ENCODE results near the gene SHROOM1. TPM values are rescaled to one million over a fixed set of nuclear protein-coding genes. Genes with fewer than 3 reads are reported as not detected.

The SHROOM1 gene
- total and polyA plus RNA-seq, 2 donors (not counting 1 experiment from before 2014, with no cell fraction given): 2.9 to 6.1 TPM

GRCh38 chr5:132812123-132812765 lies 18.2 kb downstream of the SHROOM1 start:
- H3K36me3 ChIP-seq (ENCODE audit: control insufficient read depth, insufficient read depth, low read length): no peaks in the 10 kb centered on the region
- no peak overlapping the region for H3K9ac ChIP-seq (ENCODE audit: insufficient read depth, low read length)
- H3K4me1 ChIP-seq (ENCODE audit: control insufficient read depth, extremely low read depth, insufficient read depth, low read length): no peaks in the 10 kb centered on the region
- TF ChIP-seq CTCF (conservative IDR thresholded peaks at IDR 0.05 in 1 of 2, IDR thresholded peaks at IDR 0.05 in 1 of 2; ENCODE audit: low read depth in 1 of 2, low read length in 2 of 2) (no peak), EZH2 (IDR thresholded peaks at IDR 0.05; ENCODE audit: low read length, missing control alignments) (no peak)
- no peak overlapping the region for H3K4me2 ChIP-seq (ENCODE audit: extremely low read depth, insufficient read depth, low read length)
- no peak for DNase-seq (ENCODE audit: low read depth in 2 of 2)
- no peak overlapping the region for H3K4me3 ChIP-seq (replicated peaks in 1 of 4; ENCODE audit: control extremely low read depth in 1 of 4, insufficient read depth in 1 of 4, low read depth in 3 of 4, low read length in 4 of 4)
- no peak overlapping the region for H3K27ac ChIP-seq (ENCODE audit: insufficient read depth, low read length)
- no peaks in the 10 kb centered on the region for H3K9me3 ChIP-seq (ENCODE audit: control insufficient read depth, insufficient read depth, low read depth, low read length)
- no peaks in the 10 kb centered on the region for H4K20me1 ChIP-seq (ENCODE audit: control insufficient read depth, extremely low read depth, insufficient read depth, low read length)
- H2AFZ ChIP-seq (ENCODE audit: low read length): no peak overlapping the region
- H3K27me3 ChIP-seq (ENCODE audit: control insufficient read depth, insufficient read depth, low read length): peaks cover 28% of the 10 kb centered on the region
- H3K79me2 ChIP-seq (ENCODE audit: control insufficient read depth, insufficient read depth, low read length): no peaks in the 10 kb centered on the region

DNA sequence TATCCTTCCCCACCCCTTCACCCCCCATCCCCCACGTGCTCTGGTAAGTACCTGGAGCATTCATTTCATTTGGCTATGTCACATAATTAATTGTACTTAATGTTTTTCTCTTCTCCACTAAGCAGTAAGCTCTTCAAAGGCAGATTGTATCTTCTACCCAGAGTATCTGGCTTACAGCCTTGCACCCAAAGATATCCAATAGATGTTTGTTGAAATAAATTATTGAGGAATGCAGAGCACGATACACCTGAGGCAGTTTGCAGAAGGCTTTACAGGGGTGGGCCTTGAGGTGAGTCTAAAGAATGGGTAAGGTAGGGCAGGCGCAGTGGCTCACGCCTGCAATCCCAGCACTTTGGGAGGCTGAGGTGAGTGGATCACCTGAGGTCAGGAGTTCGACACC lies 19.8 kb downstream of the SHROOM1 start:
- Histone ChIP-seq H3K79me2 (ENCODE audit: control insufficient read depth, insufficient read depth, low read length) (no peaks in the 10 kb centered on the region), H3K36me3 (ENCODE audit: control insufficient read depth, insufficient read depth, low read length) (no peaks in the 10 kb centered on the region), H3K9ac (ENCODE audit: insufficient read depth, low read length) (no peak overlapping the region), H3K4me1 (ENCODE audit: control insufficient read depth, extremely low read depth, insufficient read depth, low read length) (no peaks in the 10 kb centered on the region), H2AFZ (ENCODE audit: low read length) (no peak overlapping the region), H4K20me1 (ENCODE audit: control insufficient read depth, extremely low read depth, insufficient read depth, low read length) (no peaks in the 10 kb centered on the region), H3K4me3 (replicated peaks in 1 of 4; ENCODE audit: control extremely low read depth in 1 of 4, insufficient read depth in 1 of 4, low read depth in 3 of 4, low read length in 4 of 4) (no peak overlapping the region), H3K9me3 (ENCODE audit: control insufficient read depth, insufficient read depth, low read depth, low read length) (no peaks in the 10 kb centered on the region), H3K27ac (ENCODE audit: insufficient read depth, low read length) (no peak overlapping the region), H3K27me3 (ENCODE audit: control insufficient read depth, insufficient read depth, low read length) (peaks cover 28% of the 10 kb centered on the region), H3K4me2 (ENCODE audit: extremely low read depth, insufficient read depth, low read length) (no peak overlapping the region)
- no peak for TF ChIP-seq CTCF (conservative IDR thresholded peaks at IDR 0.05 in 1 of 2, IDR thresholded peaks at IDR 0.05 in 1 of 2; ENCODE audit: low read depth in 1 of 2, low read length in 2 of 2)
- no peak for TF ChIP-seq EZH2 (IDR thresholded peaks at IDR 0.05; ENCODE audit: low read length, missing control alignments)
- no peak for DNase-seq (ENCODE audit: low read depth in 2 of 2)

GRCh38 chr5:132808866-132809265 lies 21.6 kb downstream of the SHROOM1 start:
- no peak overlapping the region for H2AFZ ChIP-seq (ENCODE audit: low read length)
- no peak overlapping the region for H3K27ac ChIP-seq (ENCODE audit: insufficient read depth, low read length)
- peaks cover 28% of the 10 kb centered on the region for H3K27me3 ChIP-seq (ENCODE audit: control insufficient read depth, insufficient read depth, low read length)
- H3K4me2 ChIP-seq (ENCODE audit: extremely low read depth, insufficient read depth, low read length): no peak overlapping the region
- no peaks in the 10 kb centered on the region for H3K4me1 ChIP-seq (ENCODE audit: control insufficient read depth, extremely low read depth, insufficient read depth, low read length)
- H3K9ac ChIP-seq (ENCODE audit: insufficient read depth, low read length): no peak overlapping the region
- no peak for TF ChIP-seq EZH2 (IDR thresholded peaks at IDR 0.05; ENCODE audit: low read length, missing control alignments)
- no peak for TF ChIP-seq CTCF (conservative IDR thresholded peaks at IDR 0.05 in 1 of 2, IDR thresholded peaks at IDR 0.05 in 1 of 2; ENCODE audit: low read depth in 1 of 2, low read length in 2 of 2)
- H4K20me1 ChIP-seq (ENCODE audit: control insufficient read depth, extremely low read depth, insufficient read depth, low read length): no peaks in the 10 kb centered on the region
- no peak for DNase-seq (ENCODE audit: low read depth in 2 of 2)
- no peaks in the 10 kb centered on the region for H3K36me3 ChIP-seq (ENCODE audit: control insufficient read depth, insufficient read depth, low read length)
- H3K79me2 ChIP-seq (ENCODE audit: control insufficient read depth, insufficient read depth, low read length): no peaks in the 10 kb centered on the region
- no peak overlapping the region for H3K4me3 ChIP-seq (replicated peaks in 1 of 4; ENCODE audit: control extremely low read depth in 1 of 4, insufficient read depth in 1 of 4, low read depth in 3 of 4, low read length in 4 of 4)
- no peaks in the 10 kb centered on the region for H3K9me3 ChIP-seq (ENCODE audit: control insufficient read depth, insufficient read depth, low read depth, low read length)
